Progenitor cell of endocrine pancreas (in vitro differentiated cells): ENCODE measurements around the gene CORO2B. TPM values are rescaled to one million over a fixed set of nuclear protein-coding genes. Genes with fewer than 3 reads are reported as not detected.

Source experiments
- DNase-seq: peaks from one replicate; pipeline ENCODE4 v3.0.0; 2021; ENCODE audit warnings: low spot score; ENCODE audit not compliant: unreplicated experiment
- H3K27ac Mint-ChIP-seq: 2 replicates; pipeline ENCODE4 v1.8.0; 2021; ENCODE audit warnings: mild to moderate bottlenecking, moderate library complexity, mixed read lengths
- H3K27me3 Mint-ChIP-seq: 2 replicates; pipeline ENCODE4 v1.8.0; 2021; ENCODE audit warnings: mixed read lengths
- H3K36me3 Mint-ChIP-seq: 2 replicates; pipeline ENCODE4 v1.8.0; 2022; ENCODE audit warnings: mixed read lengths; ENCODE audit not compliant: insufficient read depth
- H3K4me1 Mint-ChIP-seq: 2 replicates; pipeline ENCODE4 v1.8.0; 2021; ENCODE audit warnings: low read depth, mixed read lengths
- H3K4me3 Mint-ChIP-seq: 2 replicates; pipeline ENCODE4 v1.8.0; 2021; ENCODE audit warnings: low read depth, mild to moderate bottlenecking, moderate library complexity, mixed read lengths
- H3K9me3 Mint-ChIP-seq: 2 replicates; pipeline ENCODE4 v1.8.0; 2021; ENCODE audit warnings: low read depth, mixed read lengths
- CTCF ChIP-seq: fragments of 200-600 bp; sonication (generic); IDR thresholded peaks from one replicate; pipeline ENCODE4 v1.5.0; 2021; ENCODE audit warnings: antibody characterized with exemption, mild to moderate bottlenecking; ENCODE audit not compliant: unreplicated experiment
- total RNA-seq: library from RNA; stranded (reverse); gene quantifications from 2 replicates; pipeline ENCODE4 v1.2.1, GENCODE V29; 2021

The CORO2B gene
- total RNA-seq, 1 donor from 2014 or later, result 1.5 TPM

GRCh38 chr15:68621535-68621934 is 42.7 kb downstream of the CORO2B start:
- DNase-seq, result no peak
- H3K27me3 Mint-ChIP-seq, result peaks cover 29% of the 10 kb centered on the region
- H3K27ac Mint-ChIP-seq, result no peak overlapping the region
- no peak for TF ChIP-seq CTCF
- no peaks in the 10 kb centered on the region for H3K4me1 Mint-ChIP-seq
- no peak overlapping the region for H3K4me3 Mint-ChIP-seq
- no peaks in the 10 kb centered on the region for H3K36me3 Mint-ChIP-seq
- no peaks in the 10 kb centered on the region for H3K9me3 Mint-ChIP-seq

GRCh38 chr15:68623301-68623892 is 44.6 kb downstream of the CORO2B start:
- no peak for TF ChIP-seq CTCF
- no peak for DNase-seq
- H3K27me3 Mint-ChIP-seq, result peaks cover 34% of the 10 kb centered on the region
- H3K4me1 Mint-ChIP-seq, result no peaks in the 10 kb centered on the region
- H3K9me3 Mint-ChIP-seq, result no peaks in the 10 kb centered on the region
- no peak overlapping the region for H3K4me3 Mint-ChIP-seq
- H3K27ac Mint-ChIP-seq, result no peak overlapping the region
- H3K36me3 Mint-ChIP-seq, result no peaks in the 10 kb centered on the region

- peaks cover 51% of the 10 kb centered on the region for H3K27me3 Mint-ChIP-seq
- no peak for TF ChIP-seq CTCF
- no peak overlapping the region for H3K27ac Mint-ChIP-seq
- no peak overlapping the region for H3K4me3 Mint-ChIP-seq
- no peaks in the 10 kb centered on the region for H3K9me3 Mint-ChIP-seq
- DNase-seq, result no peak
- no peaks in the 10 kb centered on the region for H3K36me3 Mint-ChIP-seq
- no peaks in the 10 kb centered on the region for H3K4me1 Mint-ChIP-seq
These were observed 47.1 kb downstream of the CORO2B start for GRCh38 chr15:68625853-68626252.

GRCh38 chr15:68626283-68626682 is 47.5 kb downstream of the CORO2B start:
- Mint-ChIP-seq H3K4me3 (no peak overlapping the region), H3K27ac (no peak overlapping the region), H3K9me3 (no peaks in the 10 kb centered on the region), H3K27me3 (peaks cover 48% of the 10 kb centered on the region), H3K36me3 (no peaks in the 10 kb centered on the region), H3K4me1 (no peaks in the 10 kb centered on the region)
- no peak for TF ChIP-seq CTCF
- DNase-seq, result no peak

GRCh38 chr15:68626739-68627138 is 47.9 kb downstream of the CORO2B start:
- H3K27me3 Mint-ChIP-seq, result peaks cover 45% of the 10 kb centered on the region
- no peak for TF ChIP-seq CTCF
- H3K36me3 Mint-ChIP-seq, result no peaks in the 10 kb centered on the region
- H3K27ac Mint-ChIP-seq, result no peak overlapping the region
- H3K9me3 Mint-ChIP-seq, result no peaks in the 10 kb centered on the region
- no peak for DNase-seq
- no peaks in the 10 kb centered on the region for H3K4me1 Mint-ChIP-seq
- H3K4me3 Mint-ChIP-seq, result no peak overlapping the region
